Measurements from ENCODE around the gene HLA-DQA1. TPM values are rescaled to one million over a fixed set of nuclear protein-coding genes. Genes with fewer than 3 reads are reported as not detected.

HLA-DQA1 gene
- total RNA-seq, 1 experiment from 2014 or later: 12.9 TPM

GRCh38 chr6:32604434-32604877, 32.8 kb upstream of the HLA-DQA1 start:
- TF ChIP-seq CTCF (IDR thresholded peaks at IDR 0.05; ENCODE audit: unreplicated experiment): no peak
- Mint-ChIP-seq H3K9me3 (ENCODE audit: low read depth, unreplicated experiment) (no peaks in the 10 kb centered on the region), H3K4me3 (ENCODE audit: low read depth, unreplicated experiment) (no peak overlapping the region), H3K36me3 (ENCODE audit: insufficient read depth, unreplicated experiment) (peaks cover 5% of the 10 kb centered on the region), H3K27ac (ENCODE audit: unreplicated experiment) (no peak overlapping the region), H3K4me1 (ENCODE audit: low read depth, unreplicated experiment) (peaks cover 15% of the 10 kb centered on the region), H3K27me3 (ENCODE audit: unreplicated experiment) (peaks cover 24% of the 10 kb centered on the region)
- no peak for DNase-seq
- CTCF ChIA-PET: no interaction called here
- no TSS peak for BruUV-seq (replicated peaks)
- intact Hi-C loops (cut with micrococcal nuclease; ENCODE audit: unreplicated experiment): no loop called here

GRCh38 chr6:32607263-32607987, 29.8 kb upstream of the HLA-DQA1 start:
- CTCF ChIA-PET: no interaction called here
- H3K27me3 Mint-ChIP-seq (ENCODE audit: unreplicated experiment): peaks cover 21% of the 10 kb centered on the region
- peak overlapping the region; percentile 62 for H3K27ac Mint-ChIP-seq (ENCODE audit: unreplicated experiment)
- H3K4me1 Mint-ChIP-seq (ENCODE audit: low read depth, unreplicated experiment): peaks cover 24% of the 10 kb centered on the region
- peaks cover 5% of the 10 kb centered on the region for H3K36me3 Mint-ChIP-seq (ENCODE audit: insufficient read depth, unreplicated experiment)
- no peak for TF ChIP-seq CTCF (IDR thresholded peaks at IDR 0.05; ENCODE audit: unreplicated experiment)
- intact Hi-C loops (cut with micrococcal nuclease; ENCODE audit: unreplicated experiment): no loop called here
- DNase-seq: no peak
- H3K9me3 Mint-ChIP-seq (ENCODE audit: low read depth, unreplicated experiment): peaks cover 2% of the 10 kb centered on the region
- no peak overlapping the region for H3K4me3 Mint-ChIP-seq (ENCODE audit: low read depth, unreplicated experiment)
- no TSS peak for BruUV-seq (replicated peaks)

- no peak overlapping the region for H3K4me3 Mint-ChIP-seq (ENCODE audit: low read depth, unreplicated experiment)
- DNase-seq: no peak
- BruUV-seq (replicated peaks): no TSS peak
- intact Hi-C loops (cut with micrococcal nuclease; ENCODE audit: unreplicated experiment): no loop called here
- H3K36me3 Mint-ChIP-seq (ENCODE audit: insufficient read depth, unreplicated experiment): peaks cover 5% of the 10 kb centered on the region
- H3K4me1 Mint-ChIP-seq (ENCODE audit: low read depth, unreplicated experiment): peaks cover 24% of the 10 kb centered on the region
- no peak for TF ChIP-seq CTCF (IDR thresholded peaks at IDR 0.05; ENCODE audit: unreplicated experiment)
- CTCF ChIA-PET: no interaction called here
- H3K27ac Mint-ChIP-seq (ENCODE audit: unreplicated experiment): peak overlapping the region; percentile 62
- peaks cover 2% of the 10 kb centered on the region for H3K9me3 Mint-ChIP-seq (ENCODE audit: low read depth, unreplicated experiment)
- H3K27me3 Mint-ChIP-seq (ENCODE audit: unreplicated experiment): peaks cover 16% of the 10 kb centered on the region
Observed at GRCh38 chr6:32607988-32608298, 29.3 kb upstream of the HLA-DQA1 start.

- TF ChIP-seq CTCF (IDR thresholded peaks at IDR 0.05; ENCODE audit: unreplicated experiment): no peak
- intact Hi-C loops (cut with micrococcal nuclease; ENCODE audit: unreplicated experiment): no loop called here
Observed at GRCh38 chr6:32608362-32608761, 28.8 kb upstream of the HLA-DQA1 start.

More at GRCh38 chr6:32608362-32608761, 28.8 kb upstream of the HLA-DQA1 start:
- H3K9me3 Mint-ChIP-seq (ENCODE audit: low read depth, unreplicated experiment): peaks cover 2% of the 10 kb centered on the region
- no peak overlapping the region for H3K4me3 Mint-ChIP-seq (ENCODE audit: low read depth, unreplicated experiment)
- H3K4me1 Mint-ChIP-seq (ENCODE audit: low read depth, unreplicated experiment): peaks cover 24% of the 10 kb centered on the region
- peaks cover 5% of the 10 kb centered on the region for H3K36me3 Mint-ChIP-seq (ENCODE audit: insufficient read depth, unreplicated experiment)
- peaks cover 13% of the 10 kb centered on the region for H3K27me3 Mint-ChIP-seq (ENCODE audit: unreplicated experiment)
- CTCF ChIA-PET: no interaction called here
- peak overlapping the region; percentile 62 for H3K27ac Mint-ChIP-seq (ENCODE audit: unreplicated experiment)
- no TSS peak for BruUV-seq (replicated peaks)
- no peak for DNase-seq
